HepG2 (cell line): ENCODE results near the gene HINT1. TPM values are rescaled to one million over a fixed set of nuclear protein-coding genes. Genes with fewer than 3 reads are reported as not detected.

Source experiments
- GATA4 ChIP-seq: sonication (generic); IDR thresholded peaks from 2 replicates; pipeline ENCODE4 v1.6.1; 2016; ENCODE audit warnings: antibody characterized with exemption, low read depth, borderline replicate concordance
- HHEX ChIP-seq: IDR thresholded peaks from 2 replicates; pipeline ENCODE4 v1.6.1; 2016; ENCODE audit warnings: control low read depth
- HOXA7 ChIP-seq: sonication (generic); formaldehyde crosslinking; IDR thresholded peaks from 2 replicates; pipeline ENCODE4 v1.8.1; 2022; ENCODE audit warnings: mild to moderate bottlenecking, missing genetic modification reagents, moderate library complexity
- HOXD1 ChIP-seq: sonication (generic); formaldehyde crosslinking; IDR thresholded peaks from 2 replicates; pipeline ENCODE4 v1.5.0; 2020; ENCODE audit warnings: missing genetic modification reagents
- IKZF4 ChIP-seq: sonication (generic); formaldehyde crosslinking; IDR thresholded peaks from 2 replicates; pipeline ENCODE4 v1.5.1; 2020; ENCODE audit warnings: borderline replicate concordance, mild to moderate bottlenecking, low read depth, missing genetic modification reagents; ENCODE audit errors: not compliant biosample characterization
- ISX ChIP-seq: sonication (generic); formaldehyde crosslinking; conservative IDR thresholded peaks from 2 replicates; pipeline ENCODE4 v1.5.0; 2020; ENCODE audit warnings: missing genetic modification reagents
- KDM3A ChIP-seq: IDR thresholded peaks from 2 replicates; pipeline ENCODE4 v1.6.1; 2018; ENCODE audit warnings: low read depth, missing compliant biosample characterization
- KDM5A ChIP-seq: fragments of 200-600 bp; sonication (generic); IDR thresholded peaks from 2 replicates; pipeline ENCODE4 v1.7.0; 2018; ENCODE audit warnings: antibody characterized with exemption, mild to moderate bottlenecking, low read length, borderline replicate concordance
- NPAS2 ChIP-seq: sonication (generic); formaldehyde crosslinking; IDR thresholded peaks from 2 replicates; pipeline ENCODE4 v1.8.0; 2022; ENCODE audit warnings: mild to moderate bottlenecking, missing genetic modification reagents, borderline replicate concordance
- RBM22 ChIP-seq: fragments of 200-400 bp; formaldehyde crosslinking; optimal IDR thresholded peaks from 2 replicates; pipeline ENCODE3; 2017; ENCODE audit warnings: mild to moderate bottlenecking, low read length, moderate library complexity
- REPIN1 ChIP-seq: sonication (generic); formaldehyde crosslinking; IDR thresholded peaks from 2 replicates; pipeline ENCODE4 v1.8.0; 2022; ENCODE audit warnings: missing genetic modification reagents, low read depth, mild to moderate bottlenecking, borderline replicate concordance
- SIX4 ChIP-seq: sonication (generic); formaldehyde crosslinking; IDR thresholded peaks from 2 replicates; pipeline ENCODE4 v1.4.0; 2020; ENCODE audit warnings: missing genetic modification reagents
- SRSF9 ChIP-seq: fragments of 200-400 bp; formaldehyde crosslinking; IDR thresholded peaks from 2 replicates; pipeline ENCODE4 v1.6.1; 2018; ENCODE audit warnings: borderline replicate concordance, mild to moderate bottlenecking, low read depth, low read length; ENCODE audit not compliant: insufficient read depth, poor library complexity, severe bottlenecking
- STAG1 ChIP-seq: sonication (generic); formaldehyde crosslinking; IDR thresholded peaks from 2 replicates; pipeline ENCODE4 v1.4.0; 2020; ENCODE audit warnings: missing genetic modification reagents
- STAT5B ChIP-seq: sonication (generic); formaldehyde crosslinking; IDR thresholded peaks from 2 replicates; pipeline ENCODE4 v1.4.0; 2020; ENCODE audit warnings: missing genetic modification reagents
- TOE1 ChIP-seq: sonication (generic); formaldehyde crosslinking; IDR thresholded peaks from 2 replicates; pipeline ENCODE4 v1.4.0; 2020; ENCODE audit warnings: mild to moderate bottlenecking, missing genetic modification reagents
- ZC3H13 ChIP-seq: sonication (generic); formaldehyde crosslinking; IDR thresholded peaks from 2 replicates; pipeline ENCODE4 v1.8.1; 2023; ENCODE audit warnings: mild to moderate bottlenecking, missing genetic modification reagents, moderate library complexity
- ZEB1 ChIP-seq: IDR thresholded peaks from 2 replicates; pipeline ENCODE4 v1.6.1; 2012; ENCODE audit warnings: mild to moderate bottlenecking, low read depth, inconsistent platforms; ENCODE audit not compliant: insufficient replicate concordance
- ZFP82 ChIP-seq: sonication (generic); formaldehyde crosslinking; IDR thresholded peaks from 2 replicates; pipeline ENCODE4 v1.5.1; 2020; ENCODE audit warnings: mild to moderate bottlenecking, missing genetic modification reagents, borderline replicate concordance
- ZKSCAN8 ChIP-seq: IDR thresholded peaks from 2 replicates; pipeline ENCODE4 v1.6.1; 2016; ENCODE audit warnings: borderline replicate concordance, missing genetic modification reagents, missing compliant biosample characterization
- ZNF160 ChIP-seq: sonication (generic); formaldehyde crosslinking; IDR thresholded peaks from 2 replicates; pipeline ENCODE4 v1.8.0; 2022; ENCODE audit warnings: mild to moderate bottlenecking, inconsistent platforms, missing genetic modification reagents
- ZNF496 ChIP-seq: sonication (generic); formaldehyde crosslinking; IDR thresholded peaks from 2 replicates; pipeline ENCODE4 v1.8.1; 2023; ENCODE audit warnings: mild to moderate bottlenecking, moderate library complexity, missing genetic modification reagents; ENCODE audit not compliant: insufficient replicate concordance
- ZNF850 ChIP-seq: sonication (generic); formaldehyde crosslinking; conservative IDR thresholded peaks from 2 replicates; pipeline ENCODE4 v1.9.0; 2021; ENCODE audit warnings: mild to moderate bottlenecking, missing genetic modification reagents
- ZSCAN20 ChIP-seq: sonication (generic); formaldehyde crosslinking; IDR thresholded peaks from 2 replicates; pipeline ENCODE4 v1.4.0; 2020; ENCODE audit warnings: missing genetic modification reagents, mild to moderate bottlenecking, borderline replicate concordance
- polyA plus RNA-seq, 8 experiments: library from polyadenylated mRNA; depleted of rRNA in 3 of 8; stranded (reverse) in 7 of 8; unstranded in 1 of 8; fragments of >200 nt; fragmentation: Illumina TruSeq in 4 of 8; extraction: Trizol in 4 of 8; gene quantifications; 2 replicates each; pipeline versions ENCODE4 v1.2.1 to v1.2.3, GENCODE V29; 2011 to 2016; ENCODE audit warnings: low read depth in 4 of 8, missing spikeins in 1 of 8, mixed read lengths in 1 of 8; ENCODE audit not compliant: insufficient read depth in 1 of 8
- total RNA-seq, 5 experiments: library from RNA; depleted of rRNA; stranded (reverse); fragments of >200 nt; fragmentation: Illumina TruSeq; extraction: Trizol; gene quantifications; 2 replicates each; pipeline ENCODE4 v1.2.3, GENCODE V29; 2016; ENCODE audit warnings: low read depth in 1 of 5
- TF ChIP-seq, protein P1 (sequence below): sonication (generic); formaldehyde crosslinking; IDR thresholded peaks from 2 replicates; pipeline ENCODE4 v1.4.0; 2020; ENCODE audit warnings: missing genetic modification reagents
- TF ChIP-seq, protein P2 (sequence below): sonication (generic); formaldehyde crosslinking; IDR thresholded peaks from 2 replicates; pipeline ENCODE4 v1.8.1; 2022; ENCODE audit warnings: mild to moderate bottlenecking, missing genetic modification reagents
- TF ChIP-seq, protein P3 (sequence below): sonication (generic); formaldehyde crosslinking; IDR thresholded peaks from 2 replicates; pipeline ENCODE4 v1.4.0; 2020; ENCODE audit warnings: missing genetic modification reagents

HINT1 gene
- total and polyA plus RNA-seq, 2 of the 13 experiments (the other 11 are each of a cell fraction or from before 2014, with no cell fraction given): 428 to 997 TPM

DNA sequence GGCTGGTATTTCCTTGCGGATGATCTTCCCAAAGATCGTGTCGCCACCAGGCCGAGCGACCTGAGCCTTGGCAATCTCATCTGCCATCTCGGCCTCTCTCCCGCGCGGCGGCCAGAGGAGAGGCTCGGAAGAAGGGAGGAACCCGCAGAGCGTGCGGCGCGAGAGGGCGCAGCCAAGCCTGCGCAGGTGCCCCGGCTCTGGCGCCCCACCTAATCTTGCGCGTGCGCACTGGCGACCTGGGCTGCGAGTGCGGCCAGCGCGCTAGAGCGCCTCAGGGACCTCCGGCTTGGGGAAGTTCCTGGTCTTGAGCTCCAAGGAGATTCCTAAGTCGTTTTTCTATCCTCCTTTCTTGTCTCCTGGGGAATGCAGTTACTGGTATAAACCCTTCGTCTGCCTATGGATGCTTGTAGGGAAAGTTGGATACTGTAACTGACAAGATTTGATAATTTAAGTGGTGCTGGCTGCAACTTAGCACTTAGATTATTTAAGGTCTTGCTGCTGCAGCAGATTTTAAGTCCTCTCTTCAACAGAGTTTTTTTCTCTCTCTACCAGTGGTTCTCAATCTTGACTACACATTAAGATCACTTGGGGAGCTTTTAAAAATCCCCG is at the start of gene HINT1 (continued):
- TF ChIP-seq HOXD1: no peak
- no peak for TF ChIP-seq IKZF4 (CRISPR knock-in tag)
- no peak for TF ChIP-seq ZSCAN20
- no peak for TF ChIP-seq ZNF850 (CRISPR knock-in tag)
- TF ChIP-seq KDM5A: no peak; the same call in 1 of the 2 replicates
- no peak for TF ChIP-seq HHEX (CRISPR knock-in tag)
- TF ChIP-seq STAT5B (CRISPR knock-in tag): no peak
- no peak for TF ChIP-seq NPAS2 (CRISPR knock-in tag)
- peak; percentile 56 for TF ChIP-seq STAG1 (CRISPR knock-in tag)
- TF ChIP-seq SIX4 (CRISPR knock-in tag): no peak
- TF ChIP-seq, protein P1, sequence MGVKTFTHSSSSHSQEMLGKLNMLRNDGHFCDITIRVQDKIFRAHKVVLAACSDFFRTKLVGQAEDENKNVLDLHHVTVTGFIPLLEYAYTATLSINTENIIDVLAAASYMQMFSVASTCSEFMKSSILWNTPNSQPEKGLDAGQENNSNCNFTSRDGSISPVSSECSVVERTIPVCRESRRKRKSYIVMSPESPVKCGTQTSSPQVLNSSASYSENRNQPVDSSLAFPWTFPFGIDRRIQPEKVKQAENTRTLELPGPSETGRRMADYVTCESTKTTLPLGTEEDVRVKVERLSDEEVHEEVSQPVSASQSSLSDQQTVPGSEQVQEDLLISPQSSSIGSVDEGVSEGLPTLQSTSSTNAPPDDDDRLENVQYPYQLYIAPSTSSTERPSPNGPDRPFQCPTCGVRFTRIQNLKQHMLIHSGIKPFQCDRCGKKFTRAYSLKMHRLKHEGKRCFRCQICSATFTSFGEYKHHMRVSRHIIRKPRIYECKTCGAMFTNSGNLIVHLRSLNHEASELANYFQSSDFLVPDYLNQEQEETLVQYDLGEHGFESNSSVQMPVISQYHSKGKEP: no peak
- TF ChIP-seq ISX (CRISPR knock-in tag): no peak
- TF ChIP-seq ZNF160 (CRISPR knock-in tag): no peak
- TF ChIP-seq ZEB1: no peak
- TF ChIP-seq, protein P2, sequence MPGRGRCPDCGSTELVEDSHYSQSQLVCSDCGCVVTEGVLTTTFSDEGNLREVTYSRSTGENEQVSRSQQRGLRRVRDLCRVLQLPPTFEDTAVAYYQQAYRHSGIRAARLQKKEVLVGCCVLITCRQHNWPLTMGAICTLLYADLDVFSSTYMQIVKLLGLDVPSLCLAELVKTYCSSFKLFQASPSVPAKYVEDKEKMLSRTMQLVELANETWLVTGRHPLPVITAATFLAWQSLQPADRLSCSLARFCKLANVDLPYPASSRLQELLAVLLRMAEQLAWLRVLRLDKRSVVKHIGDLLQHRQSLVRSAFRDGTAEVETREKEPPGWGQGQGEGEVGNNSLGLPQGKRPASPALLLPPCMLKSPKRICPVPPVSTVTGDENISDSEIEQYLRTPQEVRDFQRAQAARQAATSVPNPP (CRISPR knock-in tag): no peak
- TF ChIP-seq ZFP82: no peak
- TF ChIP-seq SRSF9: no peak
- no peak for TF ChIP-seq REPIN1 (CRISPR knock-in tag)
- TF ChIP-seq, protein P3, sequence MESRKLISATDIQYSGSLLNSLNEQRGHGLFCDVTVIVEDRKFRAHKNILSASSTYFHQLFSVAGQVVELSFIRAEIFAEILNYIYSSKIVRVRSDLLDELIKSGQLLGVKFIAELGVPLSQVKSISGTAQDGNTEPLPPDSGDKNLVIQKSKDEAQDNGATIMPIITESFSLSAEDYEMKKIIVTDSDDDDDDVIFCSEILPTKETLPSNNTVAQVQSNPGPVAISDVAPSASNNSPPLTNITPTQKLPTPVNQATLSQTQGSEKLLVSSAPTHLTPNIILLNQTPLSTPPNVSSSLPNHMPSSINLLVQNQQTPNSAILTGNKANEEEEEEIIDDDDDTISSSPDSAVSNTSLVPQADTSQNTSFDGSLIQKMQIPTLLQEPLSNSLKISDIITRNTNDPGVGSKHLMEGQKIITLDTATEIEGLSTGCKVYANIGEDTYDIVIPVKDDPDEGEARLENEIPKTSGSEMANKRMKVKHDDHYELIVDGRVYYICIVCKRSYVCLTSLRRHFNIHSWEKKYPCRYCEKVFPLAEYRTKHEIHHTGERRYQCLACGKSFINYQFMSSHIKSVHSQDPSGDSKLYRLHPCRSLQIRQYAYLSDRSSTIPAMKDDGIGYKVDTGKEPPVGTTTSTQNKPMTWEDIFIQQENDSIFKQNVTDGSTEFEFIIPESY (CRISPR knock-in tag): no peak
- TF ChIP-seq HOXA7 (CRISPR knock-in tag): no peak
- TF ChIP-seq ZC3H13 (CRISPR knock-in tag): no peak
- TF ChIP-seq KDM3A (CRISPR knock-in tag): peak; percentile 85
- TF ChIP-seq GATA4: peak; percentile 68; the same call in 1 of the 2 replicates
- no peak for TF ChIP-seq ZKSCAN8
- no peak for TF ChIP-seq ZNF496 (CRISPR knock-in tag)
- no peak for TF ChIP-seq RBM22
- TF ChIP-seq TOE1 (CRISPR knock-in tag): no peak
